ENCODE data around the gene PRSS33.

Gene PRSS33

GRCh38 chr16:2739625-2740430, 47.5 kb downstream of the PRSS33 start:
- DNase-seq = no peak

- no peak for DNase-seq
Observed at GRCh38 chr16:2738615-2739014, 48.7 kb downstream of the PRSS33 start.

- no peak for DNase-seq
Observed at GRCh38 chr16:2737895-2738418, 49.4 kb downstream of the PRSS33 start.

DNA sequence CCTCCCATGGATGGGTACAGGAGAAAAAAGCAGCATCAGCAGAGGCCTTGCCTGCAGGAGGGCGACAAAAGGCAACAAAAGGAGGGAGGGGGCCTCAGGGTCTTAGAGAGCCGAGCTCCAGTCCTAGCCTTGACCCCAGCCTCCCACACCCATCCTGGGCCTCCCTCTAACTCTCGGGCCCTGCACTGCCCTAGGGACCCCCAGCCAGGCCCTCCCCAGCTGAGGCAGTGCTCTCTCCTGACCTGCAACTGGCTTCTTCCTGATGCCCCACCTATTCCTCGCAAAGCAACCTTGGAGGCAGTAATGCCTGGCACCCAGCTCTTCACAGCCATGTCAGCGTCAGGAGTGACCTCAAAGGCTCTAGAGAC, 50.1 kb downstream of the PRSS33 start:
- no peak for DNase-seq

GRCh38 chr16:2736476-2737237, 50.7 kb downstream of the PRSS33 start:
- DNase-seq = no peak

GRCh38 chr16:2734844-2735515, 52.4 kb downstream of the PRSS33 start:
- DNase-seq = no peak
